Mucosa of gallbladder (tissue), 1 donor: ENCODE results near the gene EIF1AD. TPM values are rescaled to one million over a fixed set of nuclear protein-coding genes. Genes with fewer than 3 reads are reported as not detected.
"Not testable (repeated sequence)": the region's sequence is repeated elsewhere in the genome, so short reads cannot be mapped to it uniquely, and the experiment has no call there.

Experiments
- DNase-seq: peaks from one replicate; pipeline ENCODE4 v3.0.0-alpha.2; 2020; ENCODE audit warnings: low spot score
- total RNA-seq: library from RNA; stranded (reverse); gene quantifications from one replicate; pipeline ENCODE4 v1.2.1, GENCODE V29; 2021
- donor health status: DM: no; HTN: no; CAD: no.

Gene EIF1AD, protein sequence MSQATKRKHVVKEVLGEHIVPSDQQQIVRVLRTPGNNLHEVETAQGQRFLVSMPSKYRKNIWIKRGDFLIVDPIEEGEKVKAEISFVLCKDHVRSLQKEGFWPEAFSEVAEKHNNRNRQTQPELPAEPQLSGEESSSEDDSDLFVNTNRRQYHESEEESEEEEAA
- total RNA-seq = 29.2 TPM

- DNase-seq = peak; percentile 93
Observed at GRCh38 chr11:66001942-66002647, at the start of gene EIF1AD, which contains the start of gene BANF1. TSS of gene EIF1AD (minus strand) at chr11:66002157. CDS start at chr11:66000389, 1,768 bp downstream. TSS of gene BANF1 (plus strand) at chr11:66002503. CDS start at chr11:66003251, 748 bp downstream.

DNA sequence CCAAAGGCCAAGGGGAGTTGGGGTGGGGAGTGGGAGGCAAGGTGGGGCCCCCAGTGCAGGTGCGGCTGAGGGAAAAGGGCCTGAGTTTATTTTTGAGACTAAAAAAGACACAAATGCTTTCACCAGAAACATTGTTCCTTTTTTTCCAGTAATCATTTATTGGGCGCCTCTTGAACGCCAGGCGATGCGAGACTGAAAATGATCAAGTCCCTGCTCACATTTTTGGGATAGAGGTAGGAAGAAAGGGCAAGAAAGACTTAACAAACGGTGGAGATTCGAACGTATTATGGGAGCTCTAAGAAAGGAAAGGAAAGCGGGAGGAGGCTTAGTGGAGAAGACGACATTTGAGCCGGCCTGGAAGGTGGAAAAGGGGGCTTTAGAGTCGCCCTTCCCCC lies 49.4 kb upstream of the EIF1AD start:
- no peak for DNase-seq

DNA sequence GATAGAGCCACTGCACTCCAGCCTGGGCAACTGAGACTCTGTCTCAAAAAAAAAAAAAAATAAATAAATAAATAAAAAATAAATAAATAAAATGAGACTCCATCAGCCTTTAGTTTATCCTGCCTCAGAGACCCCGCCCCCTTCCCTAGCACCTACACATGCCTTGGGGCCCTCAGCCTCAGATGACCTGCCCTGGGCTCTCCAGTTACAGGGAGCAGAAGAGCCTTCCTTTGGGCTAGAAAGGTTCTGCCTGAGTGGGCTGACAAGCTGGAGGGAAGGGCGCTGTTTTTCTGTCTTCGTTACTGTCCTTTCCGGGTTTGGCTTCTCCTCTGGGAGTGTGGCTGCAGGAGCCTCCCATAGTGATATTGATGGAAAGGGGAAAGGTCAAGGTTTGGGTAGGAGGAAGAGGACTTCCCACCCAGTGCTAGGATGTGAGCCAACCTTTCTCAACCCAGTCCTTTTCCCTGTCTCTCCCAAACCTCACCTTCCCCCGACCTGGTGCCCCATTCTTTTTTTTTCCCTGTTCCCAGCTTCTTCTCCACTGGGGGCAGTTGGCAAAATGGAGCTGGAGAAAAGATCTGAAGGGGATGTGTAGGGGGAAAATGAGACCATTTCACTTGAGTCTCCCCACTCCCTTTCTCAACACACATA lies 48.7 kb upstream of the EIF1AD start:
- DNase-seq = no peak

DNA sequence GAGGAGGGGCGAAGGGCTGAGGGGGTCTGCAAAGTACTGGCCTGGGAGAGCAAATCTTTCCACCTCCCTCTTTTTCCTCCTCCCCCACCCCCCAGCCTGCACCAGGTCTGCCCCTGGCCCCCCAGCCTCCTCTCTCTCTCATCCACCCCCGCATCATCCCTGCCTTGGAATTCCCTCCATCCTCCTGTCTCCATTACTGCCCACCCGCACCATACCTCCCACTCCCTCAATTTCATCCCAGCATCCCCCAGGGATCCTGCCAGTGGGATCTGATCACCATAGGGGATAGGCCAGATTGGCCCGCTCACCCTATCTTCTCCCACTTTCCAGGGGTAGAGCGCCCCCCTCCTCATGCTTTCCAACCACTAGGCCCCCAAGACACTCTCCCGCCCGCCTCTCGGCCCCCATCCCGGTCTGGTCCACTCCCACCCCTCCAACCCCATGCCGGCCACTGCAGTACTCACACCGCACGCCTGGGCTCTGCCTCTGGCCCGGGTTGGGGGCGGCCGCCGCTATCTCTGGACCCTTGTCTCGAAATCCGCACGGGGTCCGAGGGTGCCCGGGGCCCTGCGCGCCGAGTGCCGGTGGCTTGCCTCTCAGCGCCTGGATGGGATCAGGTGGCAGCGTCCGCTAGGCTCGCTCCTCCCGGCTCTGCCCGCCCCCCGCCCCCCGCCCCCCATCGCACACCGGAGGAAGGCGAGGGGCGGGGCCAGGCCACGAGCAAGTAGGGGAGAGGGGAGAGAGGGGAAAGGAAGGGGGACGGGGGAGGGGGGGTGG lies 46.8 kb upstream of the EIF1AD start, which contains the start of gene GAL3ST3:
Gene GAL3ST3 (minus strand): TSS at position 615 of the 777 bp plus-strand sequence. CDS start 3,746 bp downstream, outside the sequence.
- no peak for DNase-seq

DNA sequence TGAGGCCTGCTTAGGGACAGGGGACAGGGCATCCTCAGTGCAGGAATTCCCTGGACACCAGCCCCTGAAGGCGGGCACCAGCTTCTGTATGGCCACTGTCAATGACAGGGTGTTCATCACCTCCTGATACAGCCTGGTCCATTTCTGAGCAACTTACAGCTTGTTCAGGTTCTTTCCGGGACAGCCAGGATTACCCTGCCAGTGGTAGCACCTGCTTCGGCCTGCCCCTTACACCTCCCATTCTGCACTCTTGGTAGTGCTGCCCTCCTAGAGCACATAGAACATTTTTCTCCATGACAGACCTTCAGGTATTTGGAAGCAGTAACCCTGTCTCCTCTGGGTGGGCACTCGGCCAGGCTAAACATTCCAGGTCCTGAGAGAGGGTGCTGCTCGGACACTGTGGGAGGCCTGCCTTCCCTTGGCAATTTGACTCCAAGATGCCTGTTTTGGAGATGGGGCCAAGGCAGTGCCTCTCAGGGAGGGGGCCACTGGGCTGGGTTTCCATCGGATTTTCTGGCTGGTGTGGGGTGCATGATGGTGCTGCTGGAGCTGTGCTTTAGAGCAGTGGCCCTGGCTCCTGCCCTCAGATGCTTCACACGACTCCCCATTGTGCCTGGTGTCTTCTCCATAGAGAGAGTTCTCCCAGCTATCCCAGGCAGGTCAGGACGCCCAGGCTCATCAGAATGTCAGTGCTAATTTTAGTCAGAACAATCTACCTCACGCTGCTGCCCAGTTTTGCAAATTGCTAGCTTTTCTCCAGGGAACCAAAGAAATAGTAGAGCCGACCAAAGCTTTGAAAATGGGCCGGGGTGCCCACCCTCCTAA lies 45.8 kb upstream of the EIF1AD start:
- DNase-seq = no peak

GRCh38 chr11:66046901-66047300 lies 44.9 kb upstream of the EIF1AD start:
- DNase-seq = no peak

DNA sequence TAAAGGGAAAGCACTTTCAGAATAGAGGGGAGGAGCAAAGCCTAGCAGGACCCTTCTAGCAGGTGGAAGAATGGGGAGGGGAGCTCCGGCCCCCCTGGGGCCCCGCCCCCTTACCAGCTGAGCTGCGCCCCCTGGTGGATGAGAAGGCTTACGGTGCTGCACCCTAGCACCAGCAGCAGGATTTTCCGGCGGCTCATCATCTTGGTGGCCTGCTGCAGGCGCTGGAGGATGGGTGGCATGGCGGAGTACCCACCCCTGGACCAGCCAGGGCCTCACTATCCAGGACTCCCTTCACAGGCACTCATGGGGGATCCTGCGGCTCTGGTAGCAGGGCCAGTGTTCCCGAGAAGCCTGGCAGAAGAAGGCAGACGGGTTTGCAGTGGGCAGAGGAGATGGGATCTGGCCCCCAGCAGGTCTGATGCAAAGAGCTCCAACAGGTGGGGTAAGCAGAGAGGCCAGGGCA lies 43.3 kb upstream of the EIF1AD start:
- DNase-seq = peak; percentile 65

GRCh38 chr11:66044757-66045156 lies 42.8 kb upstream of the EIF1AD start:
- DNase-seq = no peak

DNA sequence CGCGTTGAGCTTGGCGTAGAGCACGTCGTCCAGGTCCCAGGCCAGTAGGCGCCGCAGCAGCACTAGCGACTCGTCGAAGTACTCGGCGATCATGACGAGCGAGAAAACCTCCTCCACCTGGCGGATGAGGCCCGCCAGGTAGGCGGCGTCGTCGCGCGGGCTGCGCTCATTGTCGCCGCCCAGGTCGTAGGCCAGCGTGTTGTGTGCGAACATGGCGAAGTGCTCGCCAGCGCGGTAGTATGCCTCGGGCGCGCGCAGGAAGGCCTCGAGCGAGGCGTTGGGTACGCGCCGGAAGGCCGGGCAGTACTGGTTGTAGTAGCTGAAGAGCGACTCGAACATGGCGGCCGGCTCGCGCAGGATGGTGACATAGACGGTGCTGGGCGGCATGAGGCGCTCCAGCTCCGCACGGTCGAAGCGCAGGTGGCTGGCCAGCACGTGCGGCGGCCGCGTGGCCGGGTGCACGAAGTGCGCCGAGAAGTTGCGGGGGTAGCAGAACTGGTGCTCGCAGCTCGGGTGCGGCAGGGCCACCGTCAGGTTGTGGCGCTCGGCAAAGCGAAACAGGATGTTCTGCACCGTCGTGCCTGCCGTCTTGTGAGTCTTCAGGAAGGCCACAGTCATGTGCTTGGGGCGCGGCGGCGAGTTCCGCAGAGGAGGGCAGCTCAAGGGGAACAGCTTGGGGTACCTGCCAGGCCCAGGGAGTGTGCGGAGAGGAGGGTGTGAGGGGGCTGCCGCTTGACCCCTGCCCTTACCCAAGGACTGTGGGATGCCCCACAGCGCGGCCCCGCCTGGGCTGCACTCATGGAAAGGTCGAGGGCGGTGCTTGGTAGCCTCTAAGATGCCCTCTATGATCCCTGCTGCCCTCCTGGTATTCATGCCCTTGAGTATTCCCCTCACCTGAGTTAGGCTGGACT lies 41.3 kb upstream of the EIF1AD start:
- DNase-seq = no peak

- no peak for DNase-seq
Observed at GRCh38 chr11:66042227-66042995, 40.5 kb upstream of the EIF1AD start.

GRCh38 chr11:66039765-66040164 lies 37.8 kb upstream of the EIF1AD start:
- DNase-seq = no peak

DNA sequence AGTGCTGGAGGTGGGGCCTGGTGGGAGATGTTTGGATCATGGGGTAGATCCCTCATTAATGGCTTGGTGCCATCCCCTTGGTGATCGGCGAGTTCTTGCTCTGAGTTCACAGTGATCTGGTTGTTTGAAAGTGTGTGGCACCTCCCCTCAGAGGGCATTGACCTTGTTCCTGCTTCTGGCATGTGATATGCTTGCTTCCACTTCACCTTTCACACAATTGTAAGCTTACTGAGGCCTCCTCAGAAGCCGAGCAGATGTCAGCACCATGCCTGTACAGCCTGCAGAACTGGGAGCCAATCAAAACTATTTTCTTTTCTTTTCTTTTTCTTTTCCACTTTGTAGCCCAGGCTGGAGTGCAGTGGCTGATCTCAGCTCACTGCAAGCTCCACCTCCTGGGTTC lies 35.4 kb upstream of the EIF1AD start:
- DNase-seq = no peak

GRCh38 chr11:66036334-66036710 lies 34.4 kb upstream of the EIF1AD start:
- no peak for DNase-seq

DNA sequence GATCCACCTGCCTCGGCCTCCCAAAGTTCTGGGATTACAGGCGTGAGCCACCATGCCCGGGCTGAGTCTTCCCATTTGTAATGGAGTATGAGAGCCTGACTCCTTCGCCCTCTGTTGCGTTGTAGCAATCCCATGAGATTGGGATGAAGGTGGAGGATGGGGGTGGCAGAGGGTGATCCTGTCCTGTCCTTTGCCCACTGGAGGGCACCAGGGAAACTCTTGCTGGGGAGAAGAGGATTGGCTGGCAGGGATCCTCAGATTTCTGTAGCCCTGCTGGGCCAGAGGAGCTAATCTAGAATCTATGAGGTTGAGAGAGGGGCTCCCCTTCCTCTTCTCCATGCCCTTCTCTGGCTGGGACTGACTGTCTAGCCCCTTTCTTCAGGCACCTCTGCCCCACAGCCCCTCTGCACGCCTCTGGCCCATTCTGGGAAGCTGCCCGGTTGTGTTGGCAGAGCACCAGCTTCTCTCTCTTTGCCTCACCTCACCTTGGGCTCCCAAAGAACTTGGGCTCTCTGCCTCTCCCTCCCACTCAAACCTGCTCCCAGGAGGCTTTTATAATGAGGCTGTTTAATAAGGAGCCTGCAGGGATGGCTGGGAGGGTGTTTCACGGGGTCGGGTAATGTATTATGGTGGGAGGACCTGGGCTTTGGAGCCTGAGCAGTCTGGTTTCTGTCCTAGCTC lies 33.8 kb upstream of the EIF1AD start:
- no peak for DNase-seq

DNA sequence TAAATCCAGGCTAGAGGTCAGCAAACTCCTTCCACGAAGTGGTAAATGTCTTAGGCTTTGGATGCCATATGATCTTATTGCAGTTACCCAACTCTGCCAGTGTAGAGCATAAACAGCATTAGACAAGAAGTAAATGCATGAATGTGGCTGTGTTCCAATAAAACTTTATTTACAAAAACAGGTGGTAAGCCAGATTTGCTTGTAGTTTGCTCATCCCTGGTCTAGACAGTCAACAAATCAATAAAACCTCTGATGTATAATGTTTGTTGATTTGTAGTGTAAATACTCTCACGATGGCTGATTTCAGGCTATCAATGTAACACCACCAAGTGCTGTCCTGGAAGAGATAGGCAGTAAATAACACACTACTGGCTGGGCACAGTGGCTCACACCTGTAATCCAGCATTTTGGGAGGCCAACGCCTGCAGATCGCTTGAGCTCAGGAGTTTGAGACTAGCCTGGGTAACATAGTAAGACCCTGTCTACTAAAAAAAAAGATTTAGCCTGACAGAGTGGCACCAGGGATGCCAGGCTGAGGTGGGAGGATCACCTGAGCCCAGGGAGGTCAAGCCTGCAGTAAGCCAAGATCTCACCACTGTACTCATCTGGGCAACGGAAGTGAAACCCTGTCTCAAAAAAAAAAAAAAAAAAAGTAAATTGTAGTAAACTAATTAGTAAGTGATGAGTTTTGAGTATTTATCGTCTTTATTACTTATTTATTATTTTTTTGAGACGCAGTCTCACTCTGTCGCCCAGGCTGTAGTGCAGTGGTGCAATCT lies 31.2 kb upstream of the EIF1AD start:
- DNase-seq = no peak

- DNase-seq = no peak
Observed at GRCh38 chr11:66026017-66026529, 24.1 kb upstream of the EIF1AD start, which contains the start of gene CATSPER1. TSS of gene CATSPER1 (minus strand) at chr11:66026479. CDS start at chr11:66026379, 100 bp downstream.

GRCh38 chr11:66023186-66023440 lies 21.2 kb upstream of the EIF1AD start:
- DNase-seq = not testable (repeated sequence)
